ENCODE data around the gene NPPC. TPM values are rescaled to one million over a fixed set of nuclear protein-coding genes. Genes with fewer than 3 reads are reported as not detected.
A peak's percentile ranks its signal among the peaks of the same experiment; 100 is the strongest.

The NPPC gene
- total RNA-seq, 1 donor from 2014 or later: 0.66 TPM

DNA sequence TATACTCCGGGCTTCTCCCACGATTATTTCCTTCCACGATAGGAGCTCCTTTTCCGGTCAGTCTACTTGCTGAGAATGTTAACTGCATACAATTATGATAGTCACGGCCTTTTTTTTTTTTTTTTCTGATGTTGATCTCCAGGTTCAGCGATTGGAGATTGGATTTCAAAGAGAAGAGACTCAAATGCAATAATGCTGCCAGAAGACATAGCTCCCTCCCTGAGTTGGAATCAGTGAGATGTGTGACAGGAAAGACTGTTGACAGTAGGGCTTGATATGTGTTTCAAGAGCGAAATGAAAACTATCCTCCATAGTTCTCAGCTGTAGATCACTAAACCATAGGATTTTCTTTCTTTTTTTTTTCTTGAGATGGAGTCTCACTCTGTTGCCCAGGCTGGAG, 47.0 kb downstream of the NPPC start:
- Histone ChIP-seq H3K4me2 (ENCODE audit: low read length) (no peak overlapping the region), H3K9ac (ENCODE audit: low read length) (no peak overlapping the region), H3K27ac (ENCODE audit: low read depth, low read length) (no peak overlapping the region), H3K79me2 (ENCODE audit: insufficient read depth, low read length) (no peaks in the 10 kb centered on the region), H3K9me3 (ENCODE audit: insufficient read depth, low read depth, low read length) (no peaks in the 10 kb centered on the region), H4K20me1 (ENCODE audit: insufficient read depth, low read length) (no peaks in the 10 kb centered on the region), H3K4me3 (ENCODE audit: insufficient read depth, low read depth, low read length) (no peak overlapping the region), H3K27me3 (ENCODE audit: insufficient read depth, low read length) (peaks cover 10% of the 10 kb centered on the region), H3K36me3 (ENCODE audit: insufficient read depth, low read length) (no peaks in the 10 kb centered on the region), H2AFZ (ENCODE audit: low read depth, low read length) (no peak overlapping the region), H3K4me1 (ENCODE audit: insufficient read depth, low read length) (no peaks in the 10 kb centered on the region)
- peaks cover 2% of the 10 kb centered on the region for H3K9me3 Mint-ChIP-seq (ENCODE audit: unreplicated experiment)
- TF ChIP-seq EZH2 (IDR thresholded peaks at IDR 0.05; ENCODE audit: insufficient read depth, low read length) (no peak), CTCF (IDR thresholded peaks at IDR 0.05; ENCODE audit: insufficient read depth, low read depth, low read length) (no peak)
- H3K27me3 Mint-ChIP-seq (ENCODE audit: low read depth, unreplicated experiment): peaks cover 18% of the 10 kb centered on the region
- H3K36me3 Mint-ChIP-seq (ENCODE audit: low read depth, unreplicated experiment): no peaks in the 10 kb centered on the region
- H3K4me3 Mint-ChIP-seq (ENCODE audit: unreplicated experiment): no peak overlapping the region
- peaks cover 5% of the 10 kb centered on the region for H3K4me1 Mint-ChIP-seq (ENCODE audit: low read depth, unreplicated experiment)
- FAIRE-seq (no peak), DNase-seq (ENCODE audit: low read depth) (no peak)
- no peak overlapping the region for H3K27ac Mint-ChIP-seq (ENCODE audit: unreplicated experiment)

DNA sequence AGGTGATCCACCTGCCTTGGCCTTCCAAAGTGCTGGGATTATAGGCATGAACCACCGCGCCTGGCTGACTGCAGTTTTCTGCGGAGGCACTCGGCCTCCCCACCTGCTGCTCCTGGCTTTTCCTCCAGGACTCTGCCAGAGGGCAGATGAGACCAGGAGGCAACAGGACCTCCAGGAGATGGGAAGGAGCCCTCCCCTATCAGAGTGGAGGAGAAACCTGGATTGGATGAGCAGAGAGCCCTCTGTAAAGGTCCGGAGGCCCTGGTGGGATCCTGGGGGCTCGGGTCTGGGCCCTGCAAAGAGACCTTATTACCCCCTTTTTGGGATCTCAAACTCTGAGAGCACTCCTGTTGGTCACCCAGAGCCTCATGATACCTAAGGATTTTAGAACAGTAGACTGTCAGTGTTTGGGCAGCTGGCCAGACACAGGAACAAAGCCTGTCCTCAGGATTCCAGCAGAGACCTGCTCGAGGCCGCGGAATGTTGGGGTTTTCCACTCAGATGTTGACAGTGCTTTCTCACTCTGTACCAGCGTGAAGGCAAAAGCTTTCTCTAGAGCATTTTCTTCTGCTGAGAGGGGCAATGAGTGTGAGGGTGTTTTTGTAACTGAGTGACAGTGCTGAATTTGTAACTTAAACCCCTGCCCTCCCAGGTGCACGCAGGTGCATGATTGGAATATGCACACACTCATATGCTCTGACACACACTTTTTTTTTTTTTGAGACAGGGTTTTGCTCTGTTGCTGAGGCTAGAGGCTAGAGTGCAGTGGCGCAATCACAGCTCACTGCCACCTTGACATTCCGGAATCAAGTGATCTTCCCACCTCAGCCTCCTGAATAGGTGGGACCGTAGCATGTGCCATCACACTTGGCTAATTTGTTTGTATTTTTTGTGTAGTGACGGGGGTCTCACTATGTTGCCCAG, 48.4 kb downstream of the NPPC start:
- TF ChIP-seq CTCF (IDR thresholded peaks at IDR 0.05; ENCODE audit: insufficient read depth, low read depth, low read length): no peak
- no peak for TF ChIP-seq EZH2 (IDR thresholded peaks at IDR 0.05; ENCODE audit: insufficient read depth, low read length)
- Mint-ChIP-seq H3K4me1 (ENCODE audit: low read depth, unreplicated experiment) (peaks cover 5% of the 10 kb centered on the region), H3K36me3 (ENCODE audit: low read depth, unreplicated experiment) (no peaks in the 10 kb centered on the region), H3K4me3 (ENCODE audit: unreplicated experiment) (no peak overlapping the region), H3K27me3 (ENCODE audit: low read depth, unreplicated experiment) (peaks cover 15% of the 10 kb centered on the region), H3K9me3 (ENCODE audit: unreplicated experiment) (no peaks in the 10 kb centered on the region), H3K27ac (ENCODE audit: unreplicated experiment) (no peak overlapping the region)
- Histone ChIP-seq H3K27me3 (ENCODE audit: insufficient read depth, low read length) (peaks cover 3% of the 10 kb centered on the region), H3K9me3 (ENCODE audit: insufficient read depth, low read depth, low read length) (no peaks in the 10 kb centered on the region), H3K27ac (ENCODE audit: low read depth, low read length) (no peak overlapping the region), H4K20me1 (ENCODE audit: insufficient read depth, low read length) (no peaks in the 10 kb centered on the region), H3K79me2 (ENCODE audit: insufficient read depth, low read length) (no peaks in the 10 kb centered on the region), H3K36me3 (ENCODE audit: insufficient read depth, low read length) (no peaks in the 10 kb centered on the region), H3K4me2 (ENCODE audit: low read length) (no peak overlapping the region), H3K4me3 (ENCODE audit: insufficient read depth, low read depth, low read length) (no peak overlapping the region), H2AFZ (ENCODE audit: low read depth, low read length) (no peak overlapping the region), H3K9ac (ENCODE audit: low read length) (no peak overlapping the region), H3K4me1 (ENCODE audit: insufficient read depth, low read length) (no peaks in the 10 kb centered on the region)
- no peak for FAIRE-seq
- peak; percentile 36 for DNase-seq (ENCODE audit: low read depth)

DNA sequence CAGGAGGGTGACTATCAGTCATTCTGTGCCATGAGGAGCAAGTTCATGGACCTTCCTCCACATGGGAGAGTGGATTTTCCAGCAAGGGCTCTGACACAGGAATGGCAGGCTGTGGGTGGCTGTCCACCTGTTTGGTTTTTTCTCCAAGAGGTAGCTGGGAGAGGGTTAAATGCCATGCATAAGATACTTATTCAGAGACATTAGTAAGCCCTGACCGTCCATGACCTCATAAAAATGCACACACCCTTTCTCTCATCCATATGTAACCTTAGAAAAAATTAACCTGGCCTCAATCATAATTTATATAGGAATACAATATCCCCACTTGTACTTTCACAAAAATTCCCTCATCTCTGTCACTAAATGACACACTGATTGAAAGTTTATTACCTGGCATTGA, 51.3 kb downstream of the NPPC start:
- H3K4me3 Mint-ChIP-seq (ENCODE audit: unreplicated experiment): no peak overlapping the region
- H3K27me3 ChIP-seq (ENCODE audit: insufficient read depth, low read length): peaks cover 3% of the 10 kb centered on the region
- no peaks in the 10 kb centered on the region for H3K9me3 ChIP-seq (ENCODE audit: insufficient read depth, low read depth, low read length)
- FAIRE-seq: no peak
- TF ChIP-seq EZH2 (IDR thresholded peaks at IDR 0.05; ENCODE audit: insufficient read depth, low read length) (no peak), CTCF (IDR thresholded peaks at IDR 0.05; ENCODE audit: insufficient read depth, low read depth, low read length) (no peak)
- H3K9ac ChIP-seq (ENCODE audit: low read length): no peak overlapping the region
- H3K9me3 Mint-ChIP-seq (ENCODE audit: unreplicated experiment): no peaks in the 10 kb centered on the region
- no peak overlapping the region for H3K4me2 ChIP-seq (ENCODE audit: low read length)
- no peak overlapping the region for H3K27ac ChIP-seq (ENCODE audit: low read depth, low read length)
- no peaks in the 10 kb centered on the region for H3K79me2 ChIP-seq (ENCODE audit: insufficient read depth, low read length)
- H3K4me1 ChIP-seq (ENCODE audit: insufficient read depth, low read length): no peaks in the 10 kb centered on the region
- no peaks in the 10 kb centered on the region for H4K20me1 ChIP-seq (ENCODE audit: insufficient read depth, low read length)
- H3K27me3 Mint-ChIP-seq (ENCODE audit: low read depth, unreplicated experiment): peaks cover 8% of the 10 kb centered on the region
- no peak for DNase-seq (ENCODE audit: low read depth)
- H2AFZ ChIP-seq (ENCODE audit: low read depth, low read length): no peak overlapping the region
- H3K4me3 ChIP-seq (ENCODE audit: insufficient read depth, low read depth, low read length): no peak overlapping the region
- peaks cover under 1% of the 10 kb centered on the region for H3K36me3 Mint-ChIP-seq (ENCODE audit: low read depth, unreplicated experiment)
- no peak overlapping the region for H3K27ac Mint-ChIP-seq (ENCODE audit: unreplicated experiment)
- H3K4me1 Mint-ChIP-seq (ENCODE audit: low read depth, unreplicated experiment): peaks cover 5% of the 10 kb centered on the region
- no peaks in the 10 kb centered on the region for H3K36me3 ChIP-seq (ENCODE audit: insufficient read depth, low read length)

Data from astrocyte (in vitro differentiated cells and primary cell).